DMS114 treated with DMSO at 0.1 percent for 48 hours (cell line): Measurements from ENCODE around the gene SHROOM3.
"Not testable (repeated sequence)": the region's sequence is repeated elsewhere in the genome, so short reads cannot be mapped to it uniquely, and the experiment has no call there.

Source experiments
- DNase-seq: peaks from one replicate; lab custom pipeline; 2025; ENCODE audit not compliant: unreplicated experiment; lab: John Stamatoyannopoulos, UW

Gene SHROOM3

GRCh38 chr4:76585897-76586360 is 150.9 kb downstream of the SHROOM3 start:
- DNase-seq: no peak

DNA sequence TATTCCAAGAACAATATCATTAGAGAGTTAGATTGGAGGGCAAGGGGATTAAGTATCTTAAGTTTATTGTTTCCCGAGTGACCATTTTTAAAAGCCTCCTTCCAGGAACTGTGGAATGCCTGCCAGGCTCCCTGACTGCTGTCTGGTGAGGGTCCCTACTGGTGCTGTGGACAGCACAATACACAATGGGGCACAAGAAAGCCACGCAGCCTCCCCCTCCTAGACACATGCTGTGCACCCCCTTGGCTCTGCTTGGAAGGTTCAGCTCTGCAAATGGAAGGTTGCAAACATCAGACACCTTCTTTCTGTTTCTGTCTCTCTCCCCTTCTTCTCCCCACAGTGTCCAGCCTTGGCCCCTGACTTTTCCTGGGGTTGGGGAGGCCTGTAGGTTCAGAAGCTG is 153.2 kb downstream of the SHROOM3 start:
- no peak for DNase-seq

DNA sequence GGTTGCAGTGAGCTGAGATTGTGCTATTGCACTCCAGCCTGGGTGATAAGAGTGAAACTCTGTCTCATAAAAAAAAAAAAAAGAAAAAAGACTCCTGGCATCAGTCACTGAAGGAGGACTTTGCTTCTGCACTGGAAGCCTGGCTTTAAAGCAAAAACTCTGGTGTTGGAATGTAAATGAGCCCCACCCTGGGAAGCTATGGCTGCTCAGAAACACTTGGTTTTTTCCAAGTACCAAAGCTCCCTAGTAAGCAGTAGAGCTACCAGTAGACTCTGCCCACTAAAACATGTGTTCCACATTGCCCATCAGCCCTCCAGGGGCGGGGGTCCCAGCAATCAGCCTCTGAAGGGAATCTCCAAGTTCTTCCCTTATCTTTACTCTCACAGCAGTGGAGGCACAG is 154.4 kb downstream of the SHROOM3 start:
- DNase-seq: no peak

GRCh38 chr4:76589872-76590797 is 155.1 kb downstream of the SHROOM3 start:
- no peak for DNase-seq

DNA sequence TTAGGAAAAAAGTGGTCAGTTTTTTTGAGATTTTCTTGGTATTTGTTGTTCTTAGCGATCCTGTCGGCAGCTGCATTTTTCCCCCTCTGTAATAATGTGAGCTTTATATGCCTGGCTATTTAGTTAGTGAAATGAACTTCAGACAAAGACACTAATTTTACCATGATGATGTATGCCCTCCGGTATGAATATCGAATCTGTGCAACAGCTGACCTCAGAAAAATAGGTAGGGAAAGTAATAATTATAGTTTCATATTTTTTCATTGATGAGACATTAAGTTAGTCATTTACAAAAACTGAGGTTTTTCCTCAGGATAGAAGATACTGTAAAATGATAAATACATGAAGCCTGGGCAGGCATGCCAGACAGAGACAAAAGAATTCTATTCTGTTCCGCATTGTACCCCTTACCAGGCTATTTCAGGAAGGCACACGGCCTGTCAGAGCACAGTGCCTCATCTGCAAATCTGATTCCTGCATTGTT is 155.8 kb downstream of the SHROOM3 start:
- no peak for DNase-seq

DNA sequence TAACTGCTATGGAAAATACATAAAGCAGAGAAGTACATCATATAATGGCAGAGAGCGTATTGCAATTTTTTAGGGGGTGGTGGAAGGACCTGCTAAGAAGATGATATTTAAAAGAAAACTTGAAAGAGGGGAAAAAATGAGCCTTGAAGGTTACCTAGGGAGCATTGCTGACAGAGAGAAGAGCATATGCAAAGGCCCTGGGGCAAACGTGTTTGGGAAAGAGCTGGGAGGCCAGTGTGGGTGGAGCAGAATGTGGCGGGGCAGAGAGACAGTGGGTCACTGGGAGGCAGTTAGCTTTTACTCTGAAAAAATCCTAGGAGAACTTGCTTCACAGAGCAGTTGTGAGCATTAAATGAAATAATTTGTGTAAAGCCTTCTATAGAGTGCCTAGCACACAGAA is 157.0 kb downstream of the SHROOM3 start:
- no peak for DNase-seq

- DNase-seq: no peak
Observed at GRCh38 chr4:76592460-76592859, 157.4 kb downstream of the SHROOM3 start.

GRCh38 chr4:76594173-76594572 is 159.1 kb downstream of the SHROOM3 start:
- DNase-seq: no peak

GRCh38 chr4:76595435-76595834 is 160.4 kb downstream of the SHROOM3 start:
- DNase-seq: no peak

- DNase-seq: no peak
Observed at GRCh38 chr4:76596713-76597112, 161.7 kb downstream of the SHROOM3 start.

DNA sequence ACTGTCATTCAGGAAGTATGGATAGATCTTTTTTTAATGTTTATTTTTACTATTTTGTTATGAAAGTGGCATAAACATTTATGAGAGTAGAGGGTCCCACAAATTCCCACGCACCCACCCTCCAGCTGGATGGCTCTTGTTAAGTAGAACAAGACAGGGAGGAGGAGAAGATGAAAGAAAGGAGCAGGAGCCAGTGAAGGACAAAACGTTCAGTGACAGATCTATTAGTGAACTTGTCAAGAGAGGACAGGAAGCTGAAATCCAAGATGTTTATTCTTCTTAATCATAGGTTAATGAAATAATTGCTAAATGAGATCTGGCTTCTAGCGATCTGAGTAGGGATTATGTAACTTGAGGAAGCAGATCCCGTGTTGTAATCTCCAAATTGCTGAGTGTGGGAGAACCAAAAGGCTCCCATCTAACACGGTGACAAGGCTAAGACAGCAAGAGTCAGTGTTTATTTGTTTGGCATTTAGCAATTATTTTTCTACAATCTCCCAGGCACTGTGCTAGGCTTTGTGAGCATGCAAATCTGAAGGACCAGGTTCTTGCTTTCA is 162.5 kb downstream of the SHROOM3 start:
- DNase-seq: no peak

GRCh38 chr4:76600447-76600846 is 165.4 kb downstream of the SHROOM3 start:
- DNase-seq: no peak

- no peak for DNase-seq
Observed at GRCh38 chr4:76601791-76602190, 166.8 kb downstream of the SHROOM3 start.

DNA sequence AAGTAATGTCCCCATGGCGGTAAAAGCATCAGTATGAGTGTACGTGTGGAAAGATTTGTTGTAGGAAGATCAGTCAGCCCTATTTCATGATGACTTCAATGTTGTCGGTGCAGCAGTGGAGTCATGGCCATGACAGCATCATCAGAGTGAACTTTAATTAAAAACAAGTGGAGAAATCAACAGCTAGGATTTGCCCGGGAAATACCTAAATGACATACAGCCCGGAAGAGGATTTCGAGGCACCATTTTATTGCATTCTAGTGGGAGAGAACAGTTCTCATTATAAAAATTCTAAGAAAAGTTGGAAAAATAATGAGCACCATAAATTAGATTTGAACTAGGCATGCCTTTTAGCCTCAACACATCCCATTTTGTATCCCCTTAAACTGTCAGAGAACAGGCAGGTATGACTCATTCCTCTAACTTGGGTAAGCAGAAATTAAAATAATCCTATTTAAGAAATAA is 170.1 kb downstream of the SHROOM3 start:
- no peak for DNase-seq

DNA sequence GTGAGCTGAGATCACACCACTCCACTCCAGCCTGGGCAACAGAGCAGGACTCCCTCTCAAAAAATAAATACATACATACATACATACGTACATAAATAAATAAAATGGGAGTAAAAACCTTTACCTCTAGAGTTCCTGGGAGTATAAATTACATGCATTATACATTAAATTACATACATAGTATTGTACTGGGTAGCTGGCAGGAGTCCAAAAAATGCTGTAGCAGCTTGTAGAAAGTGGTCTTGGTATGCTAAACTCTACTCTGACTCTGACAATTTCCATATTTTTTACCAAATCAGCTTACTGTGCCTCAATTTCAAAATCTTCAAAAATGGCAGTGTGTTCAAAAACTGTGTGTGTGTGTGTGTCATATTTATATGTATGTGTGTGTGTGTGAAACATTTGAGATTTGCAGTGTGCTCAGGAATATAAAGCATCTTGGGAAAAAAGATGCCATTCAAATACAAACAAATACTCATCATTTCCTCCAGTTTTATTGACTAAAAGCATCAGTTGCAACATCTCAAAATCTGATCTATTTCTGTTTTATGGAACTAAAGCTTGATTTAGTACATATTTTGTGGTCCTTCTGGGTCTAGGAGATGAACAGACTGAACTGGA is 171.7 kb downstream of the SHROOM3 start:
- DNase-seq: no peak

GRCh38 chr4:76607266-76607799 is 172.3 kb downstream of the SHROOM3 start:
- no peak for DNase-seq

GRCh38 chr4:76607846-76608245 is 172.8 kb downstream of the SHROOM3 start:
- DNase-seq: no peak

GRCh38 chr4:76608549-76608948 is 173.5 kb downstream of the SHROOM3 start:
- not testable (repeated sequence) for DNase-seq

DNA sequence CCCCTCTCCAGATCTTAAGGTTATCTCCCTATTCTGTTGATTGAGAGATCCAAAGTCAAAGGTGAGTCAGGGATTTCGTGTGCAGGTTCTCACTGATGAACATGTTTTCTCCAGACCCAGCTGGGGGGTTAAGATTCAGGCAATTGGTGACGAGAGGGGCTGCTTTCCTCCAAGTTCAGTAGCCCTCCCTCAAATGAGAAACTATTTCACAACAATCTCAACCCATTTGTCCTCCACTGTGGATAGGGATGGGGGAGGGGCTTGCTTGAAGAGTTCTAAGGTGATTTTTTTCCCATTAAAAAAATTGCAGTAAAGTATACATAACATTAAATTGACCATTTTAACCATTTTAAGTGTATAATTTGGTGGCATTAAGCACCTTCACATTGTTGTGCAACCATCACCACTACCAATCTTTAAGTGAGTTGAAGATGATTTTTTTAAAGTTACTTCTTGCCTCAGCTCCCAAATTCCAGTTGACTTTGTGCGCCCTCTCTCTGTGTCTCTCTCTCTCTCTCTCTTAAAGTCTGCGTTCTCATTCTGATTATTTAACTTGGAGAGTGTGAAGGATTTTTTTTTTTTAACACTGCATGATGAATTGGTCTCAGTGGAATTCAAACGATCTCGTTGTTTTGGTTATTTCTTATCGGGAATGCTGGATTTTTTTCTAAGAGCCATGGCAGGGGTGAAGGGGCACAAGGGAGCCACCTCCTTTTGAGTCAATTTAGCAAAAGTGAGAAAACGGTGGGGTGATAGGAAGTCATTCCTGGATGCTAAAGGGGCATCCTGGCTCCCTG is 175.9 kb downstream of the SHROOM3 start:
- DNase-seq: no peak

- no peak for DNase-seq
Observed at GRCh38 chr4:76611616-76612207, 176.7 kb downstream of the SHROOM3 start.
